Progenitor cell of endocrine pancreas (in vitro differentiated cells): ENCODE data around the gene ITPR2. TPM values are rescaled to one million over a fixed set of nuclear protein-coding genes. Genes with fewer than 3 reads are reported as not detected.

Experiments
- DNase-seq: peaks from one replicate; pipeline ENCODE4 v3.0.0; 2021; ENCODE audit warnings: low spot score; ENCODE audit not compliant: unreplicated experiment
- H3K27ac Mint-ChIP-seq: 2 replicates; pipeline ENCODE4 v1.8.0; 2021; ENCODE audit warnings: mild to moderate bottlenecking, moderate library complexity, mixed read lengths
- H3K27me3 Mint-ChIP-seq: 2 replicates; pipeline ENCODE4 v1.8.0; 2021; ENCODE audit warnings: mixed read lengths
- H3K36me3 Mint-ChIP-seq: 2 replicates; pipeline ENCODE4 v1.8.0; 2022; ENCODE audit warnings: mixed read lengths; ENCODE audit not compliant: insufficient read depth
- H3K4me1 Mint-ChIP-seq: 2 replicates; pipeline ENCODE4 v1.8.0; 2021; ENCODE audit warnings: low read depth, mixed read lengths
- H3K4me3 Mint-ChIP-seq: 2 replicates; pipeline ENCODE4 v1.8.0; 2021; ENCODE audit warnings: low read depth, mild to moderate bottlenecking, moderate library complexity, mixed read lengths
- H3K9me3 Mint-ChIP-seq: 2 replicates; pipeline ENCODE4 v1.8.0; 2021; ENCODE audit warnings: low read depth, mixed read lengths
- total RNA-seq: library from RNA; stranded (reverse); gene quantifications from 2 replicates; pipeline ENCODE4 v1.2.1, GENCODE V29; 2021
- TF ChIP-seq, protein P1 (sequence below): fragments of 200-600 bp; sonication (generic); IDR thresholded peaks from one replicate; pipeline ENCODE4 v1.5.0; 2021; ENCODE audit warnings: antibody characterized with exemption, mild to moderate bottlenecking; ENCODE audit not compliant: unreplicated experiment

Gene ITPR2
- total RNA-seq, 1 donor from 2014 or later = 72.4 TPM

DNA sequence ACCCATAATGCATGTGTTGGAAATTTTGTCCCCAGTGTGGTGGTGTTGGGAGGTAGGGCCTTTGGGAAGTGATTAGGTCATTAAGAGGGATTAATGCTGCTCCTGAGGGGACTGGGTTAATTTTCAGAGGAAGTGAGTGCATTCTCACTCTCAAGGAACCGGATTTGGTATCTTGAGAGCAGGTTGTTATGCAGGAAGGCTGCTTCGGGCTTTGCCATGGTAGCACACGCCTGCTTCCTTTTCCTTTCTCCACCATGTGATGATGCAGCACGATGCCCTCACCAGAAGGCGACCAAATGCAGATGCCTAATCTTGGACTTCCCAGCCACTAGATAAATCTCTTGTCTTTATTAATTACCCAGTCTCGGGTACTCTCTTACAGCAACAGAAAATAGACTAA, 380.5 kb downstream of the ITPR2 start:
- Mint-ChIP-seq H3K4me1 (no peaks in the 10 kb centered on the region), H3K27ac (no peak overlapping the region), H3K36me3 (no peaks in the 10 kb centered on the region), H3K4me3 (no peak overlapping the region), H3K27me3 (no peaks in the 10 kb centered on the region), H3K9me3 (no peaks in the 10 kb centered on the region)
- TF ChIP-seq, protein P1, sequence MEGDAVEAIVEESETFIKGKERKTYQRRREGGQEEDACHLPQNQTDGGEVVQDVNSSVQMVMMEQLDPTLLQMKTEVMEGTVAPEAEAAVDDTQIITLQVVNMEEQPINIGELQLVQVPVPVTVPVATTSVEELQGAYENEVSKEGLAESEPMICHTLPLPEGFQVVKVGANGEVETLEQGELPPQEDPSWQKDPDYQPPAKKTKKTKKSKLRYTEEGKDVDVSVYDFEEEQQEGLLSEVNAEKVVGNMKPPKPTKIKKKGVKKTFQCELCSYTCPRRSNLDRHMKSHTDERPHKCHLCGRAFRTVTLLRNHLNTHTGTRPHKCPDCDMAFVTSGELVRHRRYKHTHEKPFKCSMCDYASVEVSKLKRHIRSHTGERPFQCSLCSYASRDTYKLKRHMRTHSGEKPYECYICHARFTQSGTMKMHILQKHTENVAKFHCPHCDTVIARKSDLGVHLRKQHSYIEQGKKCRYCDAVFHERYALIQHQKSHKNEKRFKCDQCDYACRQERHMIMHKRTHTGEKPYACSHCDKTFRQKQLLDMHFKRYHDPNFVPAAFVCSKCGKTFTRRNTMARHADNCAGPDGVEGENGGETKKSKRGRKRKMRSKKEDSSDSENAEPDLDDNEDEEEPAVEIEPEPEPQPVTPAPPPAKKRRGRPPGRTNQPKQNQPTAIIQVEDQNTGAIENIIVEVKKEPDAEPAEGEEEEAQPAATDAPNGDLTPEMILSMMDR = no peak
- DNase-seq = no peak

DNA sequence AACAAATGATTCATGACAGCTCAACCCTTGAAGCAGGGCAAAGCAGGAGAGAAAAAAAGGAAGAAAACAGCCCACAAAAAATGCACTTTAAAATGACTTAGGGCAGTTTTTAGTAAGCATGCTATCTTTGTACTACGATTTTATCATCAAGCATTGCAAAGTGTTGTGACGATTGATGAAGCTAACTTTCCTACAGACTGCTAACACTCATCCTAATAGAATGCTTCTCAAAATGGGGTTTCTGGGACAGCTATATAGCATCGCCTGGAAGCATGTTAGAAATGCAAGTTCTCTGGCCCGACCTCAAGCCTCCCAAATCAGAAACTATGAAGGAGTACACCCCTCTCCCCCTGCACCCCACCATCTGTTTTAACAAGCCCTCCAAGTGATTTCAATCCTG, 381.2 kb downstream of the ITPR2 start:
- Mint-ChIP-seq H3K4me1 (no peaks in the 10 kb centered on the region), H3K27me3 (no peaks in the 10 kb centered on the region)

DNA sequence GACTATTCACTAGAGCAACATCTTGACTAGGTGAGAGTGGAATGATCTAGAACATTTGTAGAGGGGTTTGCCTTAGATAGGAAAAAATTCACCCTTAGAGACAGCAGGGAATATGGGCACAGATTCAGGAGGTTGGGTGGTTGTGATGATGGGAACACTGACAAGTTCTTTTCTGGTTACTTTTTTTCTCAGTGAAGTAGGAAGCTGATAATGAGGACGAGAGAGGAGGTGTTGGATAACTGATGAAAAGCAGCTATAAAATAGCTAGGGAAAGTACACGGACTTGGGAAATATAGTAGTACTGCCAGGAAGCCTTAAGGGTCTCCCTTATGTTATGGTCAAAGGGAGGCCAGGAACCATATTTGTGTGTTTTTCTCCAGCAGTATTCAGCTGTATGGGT, 387.1 kb downstream of the ITPR2 start:
- Mint-ChIP-seq H3K27ac (no peak overlapping the region), H3K4me3 (no peak overlapping the region), H3K9me3 (no peaks in the 10 kb centered on the region), H3K4me1 (no peaks in the 10 kb centered on the region), H3K36me3 (peaks cover 2% of the 10 kb centered on the region), H3K27me3 (no peaks in the 10 kb centered on the region)
- TF ChIP-seq, protein P1 = no peak
- DNase-seq = no peak

More for the DNA sequence above, 381.2 kb downstream of the ITPR2 start:
- no peaks in the 10 kb centered on the region for H3K9me3 Mint-ChIP-seq
- TF ChIP-seq, protein P1 = no peak
- no peak for DNase-seq
- no peak overlapping the region for H3K4me3 Mint-ChIP-seq
- no peak overlapping the region for H3K27ac Mint-ChIP-seq
- no peaks in the 10 kb centered on the region for H3K36me3 Mint-ChIP-seq

DNA sequence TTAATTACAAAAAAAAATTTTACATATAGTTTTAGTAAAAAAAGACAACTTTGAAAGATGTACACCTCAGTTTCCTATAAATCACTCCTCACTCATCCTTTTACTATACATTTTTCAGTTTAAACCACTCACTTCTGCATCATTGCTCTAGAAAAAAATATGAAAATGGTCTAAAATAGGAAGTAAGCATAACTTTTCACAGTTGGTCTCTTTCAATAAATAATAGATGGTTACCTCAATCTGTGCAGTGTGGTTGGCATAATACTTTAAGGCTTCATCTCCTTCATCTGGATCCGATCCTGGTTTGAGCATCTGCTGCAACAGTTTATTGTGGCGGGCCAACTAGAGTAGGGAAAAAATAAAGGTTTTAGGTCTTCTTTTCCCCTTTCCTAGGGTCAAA, 389.7 kb downstream of the ITPR2 start:
- Mint-ChIP-seq H3K4me1 (no peaks in the 10 kb centered on the region), H3K9me3 (no peaks in the 10 kb centered on the region), H3K36me3 (peaks cover 4% of the 10 kb centered on the region), H3K4me3 (no peak overlapping the region), H3K27me3 (no peaks in the 10 kb centered on the region), H3K27ac (no peak overlapping the region)
- TF ChIP-seq, protein P1 = no peak
- DNase-seq = no peak

DNA sequence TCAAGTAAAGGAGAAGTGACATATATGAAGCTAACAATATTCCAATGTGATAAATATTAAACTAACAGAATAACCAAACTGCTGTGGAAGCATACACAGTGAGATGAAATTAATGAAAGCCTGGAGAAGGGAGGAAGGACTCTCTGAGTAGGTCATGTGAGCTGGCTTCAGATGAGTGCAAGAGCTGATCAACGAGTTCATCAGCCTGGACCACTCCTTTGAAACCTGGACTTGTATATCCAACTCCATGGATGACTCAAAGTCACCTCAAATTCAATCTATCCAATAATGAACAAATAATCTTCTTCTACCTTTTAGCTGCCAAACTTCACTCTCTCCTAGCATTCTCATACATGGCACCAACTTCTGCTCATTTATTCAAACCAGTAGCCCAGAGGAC, 391.6 kb downstream of the ITPR2 start:
- Mint-ChIP-seq H3K36me3 (peaks cover 4% of the 10 kb centered on the region), H3K4me1 (no peaks in the 10 kb centered on the region), H3K27me3 (no peaks in the 10 kb centered on the region), H3K27ac (no peak overlapping the region), H3K4me3 (no peak overlapping the region), H3K9me3 (no peaks in the 10 kb centered on the region)
- TF ChIP-seq, protein P1 = no peak
- DNase-seq = no peak

DNA sequence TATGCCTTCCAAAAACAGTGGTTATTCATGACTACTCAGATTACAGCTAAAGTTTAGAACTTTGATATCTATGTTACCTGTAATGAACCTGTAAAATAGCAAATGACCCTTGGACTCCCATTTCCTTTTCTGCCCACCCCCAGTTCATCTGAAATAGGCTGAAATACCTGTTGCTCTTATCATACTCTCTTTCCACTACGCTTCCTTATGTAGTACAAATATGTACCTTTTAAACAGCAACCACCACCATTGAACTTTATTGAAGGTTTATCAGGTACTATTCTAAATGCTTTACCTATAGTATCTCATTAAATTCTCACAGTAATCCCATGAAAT, 398.0 kb downstream of the ITPR2 start:
- no peak overlapping the region for H3K27ac Mint-ChIP-seq
- TF ChIP-seq, protein P1 = no peak
- H3K27me3 Mint-ChIP-seq = no peaks in the 10 kb centered on the region
- H3K4me1 Mint-ChIP-seq = peaks cover 8% of the 10 kb centered on the region
- H3K36me3 Mint-ChIP-seq = no peaks in the 10 kb centered on the region
- no peaks in the 10 kb centered on the region for H3K9me3 Mint-ChIP-seq
- H3K4me3 Mint-ChIP-seq = no peak overlapping the region
- no peak for DNase-seq
